ENCODE results near the gene ZIM2. TPM values are rescaled to one million over a fixed set of nuclear protein-coding genes. Genes with fewer than 3 reads are reported as not detected.

Gene ZIM2
- total and polyA plus RNA-seq, 9 of the 15 experiments (the other 6 are each of a cell fraction or from before 2014, with no cell fraction given), result not detected

DNA sequence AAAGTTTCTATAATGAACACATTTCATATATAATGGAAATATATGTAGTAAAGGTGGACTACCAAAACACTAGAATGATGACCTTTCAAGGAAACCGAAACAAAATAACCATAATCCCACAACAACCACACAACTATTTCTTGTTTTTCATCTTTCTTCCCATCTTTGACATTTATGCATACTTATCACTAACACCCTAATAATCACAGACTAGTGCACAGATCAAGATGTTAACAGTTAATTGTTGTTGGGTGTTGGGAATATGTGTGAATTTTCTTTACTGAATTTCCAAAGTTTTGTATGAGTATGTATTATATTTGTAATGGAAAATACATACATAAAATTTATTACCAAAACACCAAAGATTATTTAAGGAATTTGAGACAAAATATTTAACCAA, 30.3 kb downstream of the ZIM2 start:
- WGBS (ENCODE audit: insufficient coverage, low coverage, missing lambda C conversion rate), result 6% methylated on average over 1 of the region's 1 CpG
- Histone ChIP-seq H3K4me3 (no peak overlapping the region), H3K4me1 (replicated peaks in 1 of 2; ENCODE audit: control insufficient read depth in 2 of 2, insufficient read depth in 2 of 2, low read length in 2 of 2) (no peaks in the 10 kb centered on the region), H3K79me2 (ENCODE audit: control insufficient read depth, insufficient read depth, low read length) (no peaks in the 10 kb centered on the region), H4K20me1 (replicated peaks; ENCODE audit: control insufficient read depth, insufficient read depth, low read length) (no peaks in the 10 kb centered on the region), H3K4me2 (ENCODE audit: insufficient read depth, low read length) (no peak overlapping the region), H3K36me3 (ENCODE audit: control insufficient read depth, insufficient read depth, low read length) (no peaks in the 10 kb centered on the region), H3K9ac (ENCODE audit: insufficient read depth in 1 of 2, low read depth in 2 of 2, low read length in 2 of 2) (no peak overlapping the region), H3K27ac (ENCODE audit: extremely low read depth, low read depth, low read length) (no peak overlapping the region), H2AFZ (ENCODE audit: low read depth, low read length) (no peak overlapping the region), H3K27me3 (ENCODE audit: control insufficient read depth in 2 of 2, insufficient read depth in 2 of 2, low read length in 2 of 2) (no peaks in the 10 kb centered on the region), H3K9me1 (ENCODE audit: control insufficient read depth, insufficient read depth, low read length) (no peaks in the 10 kb centered on the region), H3K9me3 (replicated peaks; ENCODE audit: control insufficient read depth, insufficient read depth, low read depth, low read length) (peaks cover 2% of the 10 kb centered on the region; the same call in 1 of the 2 replicates)
- ChIA-PET CTCF (ENCODE audit: low intra/inter-chr PET ratio) (no interaction called here), POLR2A (no interaction called here)
- no TSS peak for BruUV-seq (replicated peaks)
- intact Hi-C loops (cut with micrococcal nuclease) (no loop called here), in situ Hi-C loops (cut with MboI) (no loop called here)
- no peak for ATAC-seq
- FAIRE-seq, result no peak
- no peak for DNase-seq (ENCODE audit: extremely low read depth in 1 of 4, low spot score in 3 of 4)
- no peak for TF ChIP-seq ZBED1 (IDR thresholded peaks at IDR 0.05)
- TF ChIP-seq KLF16 (IDR thresholded peaks at IDR 0.05), result no peak
- TF ChIP-seq EWSR1 (IDR thresholded peaks at IDR 0.05; ENCODE audit: borderline replicate concordance, low read depth, partially characterized antibody), result no peak
- TF ChIP-seq FOXJ2 (tag; IDR thresholded peaks at IDR 0.05), result no peak
- TF ChIP-seq SUPT5H (IDR thresholded peaks at IDR 0.05), result no peak
- TF ChIP-seq RAD21 (CRISPR knock-in tag; conservative IDR thresholded peaks at IDR 0.05 in 1 of 2, IDR thresholded peaks at IDR 0.05 in 1 of 2), result no peak
- TF ChIP-seq, protein P1, sequence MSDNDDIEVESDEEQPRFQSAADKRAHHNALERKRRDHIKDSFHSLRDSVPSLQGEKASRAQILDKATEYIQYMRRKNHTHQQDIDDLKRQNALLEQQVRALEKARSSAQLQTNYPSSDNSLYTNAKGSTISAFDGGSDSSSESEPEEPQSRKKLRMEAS (CRISPR knock-in tag; IDR thresholded peaks at IDR 0.05), result no peak
- TF ChIP-seq HNRNPK (IDR thresholded peaks at IDR 0.05; ENCODE audit: low read depth, low read length, poor library complexity, severe bottlenecking), result no peak
- TF ChIP-seq FOSL1 (tag; conservative IDR thresholded peaks at IDR 0.05), result no peak
- TF ChIP-seq BHLHE40 (IDR thresholded peaks at IDR 0.05; ENCODE audit: low read length), result no peak
- TF ChIP-seq ATF7 (IDR thresholded peaks at IDR 0.05), result no peak
- TF ChIP-seq XRCC4 (IDR thresholded peaks at IDR 0.05; ENCODE audit: extremely low read depth, insufficient read depth, insufficient read length), result no peak
- TF ChIP-seq, protein P2, sequence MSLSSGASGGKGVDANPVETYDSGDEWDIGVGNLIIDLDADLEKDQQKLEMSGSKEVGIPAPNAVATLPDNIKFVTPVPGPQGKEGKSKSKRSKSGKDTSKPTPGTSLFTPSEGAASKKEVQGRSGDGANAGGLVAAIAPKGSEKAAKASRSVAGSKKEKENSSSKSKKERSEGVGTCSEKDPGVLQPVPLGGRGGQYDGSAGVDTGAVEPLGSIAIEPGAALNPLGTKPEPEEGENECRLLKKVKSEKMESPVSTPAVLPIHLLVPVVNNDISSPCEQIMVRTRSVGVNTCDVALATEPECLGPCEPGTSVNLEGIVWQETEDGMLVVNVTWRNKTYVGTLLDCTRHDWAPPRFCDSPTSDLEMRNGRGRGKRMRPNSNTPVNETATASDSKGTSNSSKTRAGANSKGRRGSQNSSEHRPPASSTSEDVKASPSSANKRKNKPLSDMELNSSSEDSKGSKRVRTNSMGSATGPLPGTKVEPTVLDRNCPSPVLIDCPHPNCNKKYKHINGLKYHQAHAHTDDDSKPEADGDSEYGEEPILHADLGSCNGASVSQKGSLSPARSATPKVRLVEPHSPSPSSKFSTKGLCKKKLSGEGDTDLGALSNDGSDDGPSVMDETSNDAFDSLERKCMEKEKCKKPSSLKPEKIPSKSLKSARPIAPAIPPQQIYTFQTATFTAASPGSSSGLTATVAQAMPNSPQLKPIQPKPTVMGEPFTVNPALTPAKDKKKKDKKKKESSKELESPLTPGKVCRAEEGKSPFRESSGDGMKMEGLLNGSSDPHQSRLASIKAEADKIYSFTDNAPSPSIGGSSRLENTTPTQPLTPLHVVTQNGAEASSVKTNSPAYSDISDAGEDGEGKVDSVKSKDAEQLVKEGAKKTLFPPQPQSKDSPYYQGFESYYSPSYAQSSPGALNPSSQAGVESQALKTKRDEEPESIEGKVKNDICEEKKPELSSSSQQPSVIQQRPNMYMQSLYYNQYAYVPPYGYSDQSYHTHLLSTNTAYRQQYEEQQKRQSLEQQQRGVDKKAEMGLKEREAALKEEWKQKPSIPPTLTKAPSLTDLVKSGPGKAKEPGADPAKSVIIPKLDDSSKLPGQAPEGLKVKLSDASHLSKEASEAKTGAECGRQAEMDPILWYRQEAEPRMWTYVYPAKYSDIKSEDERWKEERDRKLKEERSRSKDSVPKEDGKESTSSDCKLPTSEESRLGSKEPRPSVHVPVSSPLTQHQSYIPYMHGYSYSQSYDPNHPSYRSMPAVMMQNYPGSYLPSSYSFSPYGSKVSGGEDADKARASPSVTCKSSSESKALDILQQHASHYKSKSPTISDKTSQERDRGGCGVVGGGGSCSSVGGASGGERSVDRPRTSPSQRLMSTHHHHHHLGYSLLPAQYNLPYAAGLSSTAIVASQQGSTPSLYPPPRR (CRISPR knock-in tag; IDR thresholded peaks at IDR 0.05; ENCODE audit: borderline replicate concordance), result no peak
- TF ChIP-seq, protein P3, sequence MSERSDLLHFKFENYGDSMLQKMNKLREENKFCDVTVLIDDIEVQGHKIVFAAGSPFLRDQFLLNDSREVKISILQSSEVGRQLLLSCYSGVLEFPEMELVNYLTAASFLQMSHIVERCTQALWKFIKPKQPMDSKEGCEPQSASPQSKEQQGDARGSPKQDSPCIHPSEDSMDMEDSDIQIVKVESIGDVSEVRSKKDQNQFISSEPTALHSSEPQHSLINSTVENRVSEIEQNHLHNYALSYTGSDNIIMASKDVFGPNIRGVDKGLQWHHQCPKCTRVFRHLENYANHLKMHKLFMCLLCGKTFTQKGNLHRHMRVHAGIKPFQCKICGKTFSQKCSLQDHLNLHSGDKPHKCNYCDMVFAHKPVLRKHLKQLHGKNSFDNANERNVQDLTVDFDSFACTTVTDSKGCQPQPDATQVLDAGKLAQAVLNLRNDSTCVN (CRISPR knock-in tag; IDR thresholded peaks at IDR 0.05), result no peak
- TF ChIP-seq CC2D1A (IDR thresholded peaks at IDR 0.05), result no peak
- TF ChIP-seq, protein P4, sequence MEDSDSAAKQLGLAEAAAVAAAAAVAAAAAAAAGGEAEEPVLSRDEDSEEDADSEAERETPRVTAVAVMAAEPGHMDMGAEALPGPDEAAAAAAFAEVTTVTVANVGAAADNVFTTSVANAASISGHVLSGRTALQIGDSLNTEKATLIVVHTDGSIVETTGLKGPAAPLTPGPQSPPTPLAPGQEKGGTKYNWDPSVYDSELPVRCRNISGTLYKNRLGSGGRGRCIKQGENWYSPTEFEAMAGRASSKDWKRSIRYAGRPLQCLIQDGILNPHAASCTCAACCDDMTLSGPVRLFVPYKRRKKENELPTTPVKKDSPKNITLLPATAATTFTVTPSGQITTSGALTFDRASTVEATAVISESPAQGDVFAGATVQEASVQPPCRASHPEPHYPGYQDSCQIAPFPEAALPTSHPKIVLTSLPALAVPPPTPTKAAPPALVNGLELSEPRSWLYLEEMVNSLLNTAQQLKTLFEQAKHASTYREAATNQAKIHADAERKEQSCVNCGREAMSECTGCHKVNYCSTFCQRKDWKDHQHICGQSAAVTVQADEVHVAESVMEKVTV (CRISPR knock-in tag; IDR thresholded peaks at IDR 0.05), result no peak
